NB4 (cell line): Measurements from ENCODE around the gene GRIK4.

Experiments
- POLR2A ChIP-seq: IDR thresholded peaks from 2 replicates; pipeline ENCODE4 v1.6.1; 2011; ENCODE audit warnings: mild to moderate bottlenecking; ENCODE audit not compliant: insufficient read length; ENCODE audit errors: extremely low read depth
- TF ChIP-seq, protein P1 (sequence below): IDR thresholded peaks from one replicate; pipeline ENCODE4 v1.5.1; 2012; ENCODE audit warnings: low read depth, low read length
- TF ChIP-seq, protein P2 (sequence below): IDR thresholded peaks from 2 replicates; pipeline ENCODE4 v1.6.1; 2011; ENCODE audit warnings: low read depth, low read length

GRCh38 chr11:120896687-120897086 is 385.1 kb downstream of the GRIK4 start:
- TF ChIP-seq, protein P1, sequence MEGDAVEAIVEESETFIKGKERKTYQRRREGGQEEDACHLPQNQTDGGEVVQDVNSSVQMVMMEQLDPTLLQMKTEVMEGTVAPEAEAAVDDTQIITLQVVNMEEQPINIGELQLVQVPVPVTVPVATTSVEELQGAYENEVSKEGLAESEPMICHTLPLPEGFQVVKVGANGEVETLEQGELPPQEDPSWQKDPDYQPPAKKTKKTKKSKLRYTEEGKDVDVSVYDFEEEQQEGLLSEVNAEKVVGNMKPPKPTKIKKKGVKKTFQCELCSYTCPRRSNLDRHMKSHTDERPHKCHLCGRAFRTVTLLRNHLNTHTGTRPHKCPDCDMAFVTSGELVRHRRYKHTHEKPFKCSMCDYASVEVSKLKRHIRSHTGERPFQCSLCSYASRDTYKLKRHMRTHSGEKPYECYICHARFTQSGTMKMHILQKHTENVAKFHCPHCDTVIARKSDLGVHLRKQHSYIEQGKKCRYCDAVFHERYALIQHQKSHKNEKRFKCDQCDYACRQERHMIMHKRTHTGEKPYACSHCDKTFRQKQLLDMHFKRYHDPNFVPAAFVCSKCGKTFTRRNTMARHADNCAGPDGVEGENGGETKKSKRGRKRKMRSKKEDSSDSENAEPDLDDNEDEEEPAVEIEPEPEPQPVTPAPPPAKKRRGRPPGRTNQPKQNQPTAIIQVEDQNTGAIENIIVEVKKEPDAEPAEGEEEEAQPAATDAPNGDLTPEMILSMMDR: no peak
- no peak for TF ChIP-seq POLR2A
- TF ChIP-seq, protein P2, sequence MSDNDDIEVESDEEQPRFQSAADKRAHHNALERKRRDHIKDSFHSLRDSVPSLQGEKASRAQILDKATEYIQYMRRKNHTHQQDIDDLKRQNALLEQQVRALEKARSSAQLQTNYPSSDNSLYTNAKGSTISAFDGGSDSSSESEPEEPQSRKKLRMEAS: no peak
